GM12864 (cell line): Measurements from ENCODE around the gene C9orf40.

ENCODE experiments used
- DNase-seq: peaks from one replicate; pipeline ENCODE4 v3.0.0-alpha.2; 2011; ENCODE audit warnings: low read depth
- H3K4me3 ChIP-seq: 2 replicates; pipeline ENCODE4 v1.5.1; 2011; ENCODE audit warnings: mild to moderate bottlenecking, low read depth, low read length, control low read depth
- CTCF ChIP-seq: IDR thresholded peaks from 2 replicates; pipeline ENCODE4 v1.5.1; 2011; ENCODE audit warnings: low read depth, mild to moderate bottlenecking, moderate library complexity, low read length, control low read depth, inconsistent platforms; ENCODE audit errors: missing control alignments

Gene C9orf40

GRCh38 chr9:74958587-74958986, 5.9 kb upstream of the C9orf40 start:
- peak; percentile 4 for TF ChIP-seq CTCF
- no peak for DNase-seq

GRCh38 chr9:74953235-74953751, 581 bp upstream of the C9orf40 start:
- DNase-seq, result no peak
- H3K4me3 ChIP-seq, result peak overlapping the region; percentile 73
- TF ChIP-seq CTCF, result no peak

More at GRCh38 chr9:74958587-74958986, 5.9 kb upstream of the C9orf40 start:
- no peak overlapping the region for H3K4me3 ChIP-seq

- no peak for TF ChIP-seq CTCF
- H3K4me3 ChIP-seq, result peak overlapping the region; percentile 73
- DNase-seq, result no peak
Measured at GRCh38 chr9:74951725-74952151, 974 bp downstream of the C9orf40 start.

- no peak for TF ChIP-seq CTCF
- no peak for DNase-seq
- peak overlapping the region; percentile 73 for H3K4me3 ChIP-seq
Measured at GRCh38 chr9:74951107-74951720, 1.5 kb downstream of the C9orf40 start.

- TF ChIP-seq CTCF, result no peak
- DNase-seq, result no peak
Measured at GRCh38 chr9:74949859-74950855, 2.6 kb downstream of the C9orf40 start.

GRCh38 chr9:74948937-74949336, 3.8 kb downstream of the C9orf40 start:
- no peak overlapping the region for H3K4me3 ChIP-seq
- no peak for TF ChIP-seq CTCF
- DNase-seq, result no peak

More at GRCh38 chr9:74949859-74950855, 2.6 kb downstream of the C9orf40 start:
- no peak overlapping the region for H3K4me3 ChIP-seq
